HL-60 (cell line): ENCODE measurements around the gene SPEN.

Source experiments
- CTCF ChIP-seq: IDR thresholded peaks from one replicate; pipeline ENCODE4 v1.5.1; 2011; ENCODE audit warnings: low read length, control low read depth, inconsistent platforms; ENCODE audit not compliant: insufficient read depth
- GABPA ChIP-seq: IDR thresholded peaks from 2 replicates; pipeline ENCODE4 v1.6.1; 2012; ENCODE audit warnings: low read depth
- POLR2AphosphoS5 ChIP-seq: IDR thresholded peaks from 2 replicates; pipeline ENCODE4 v1.6.1; 2012; ENCODE audit warnings: low read depth
- REST ChIP-seq: IDR thresholded peaks from 2 replicates; pipeline ENCODE4 v1.6.1; 2012; ENCODE audit warnings: low read depth; ENCODE audit not compliant: insufficient replicate concordance
- SPI1 ChIP-seq: IDR thresholded peaks from 2 replicates; pipeline ENCODE4 v1.6.1; 2012; ENCODE audit warnings: low read depth, mild to moderate bottlenecking, borderline replicate concordance

- TF ChIP-seq CTCF: no peak
- no peak for TF ChIP-seq POLR2AphosphoS5
- TF ChIP-seq GABPA: no peak
- no peak for TF ChIP-seq SPI1
- TF ChIP-seq REST: no peak
These were observed 127.9 kb downstream of the SPEN start for GRCh38 chr1:15975358-15975804.
